Endothelial cell of umbilical vein (primary cell): ENCODE results near the gene PLAC1. TPM values are rescaled to one million over a fixed set of nuclear protein-coding genes. Genes with fewer than 3 reads are reported as not detected.

ENCODE experiments used
- BruUV-seq: library from RNA; stranded (reverse); fragments of 400-500 nt; replicated peaks from 2 replicates; lab custom pipeline; 2021; lab: Mats Ljungman, UMichigan
- CTCF ChIA-PET: fragments of 300-600, 350-600 bp; sonication (Branson Sonifier 250); formaldehyde crosslinking; loops from one replicate; lab custom pipeline; 2021; ENCODE audit warnings: antibody characterized with exemption, inconsistent platforms; lab: Charles Lee
- POLR2A ChIA-PET: fragments of 300-600, 350-600 bp; sonication (Branson Sonifier 250); formaldehyde crosslinking; loops from one replicate; lab custom pipeline; 2021; ENCODE audit warnings: antibody characterized with exemption, inconsistent platforms; lab: Charles Lee
- DNase-seq: peaks from one replicate; pipeline ENCODE4 v3.0.0-alpha.2; 2011; ENCODE audit warnings: low read depth, low spot score
- FAIRE-seq: peaks from 2 replicates; lab custom pipeline; 2011; peaks lifted over from hg19 to GRCh38; lab: Jason Lieb, UNC
- H2AFZ ChIP-seq: 2 replicates; pipeline ENCODE4 v1.6.0; 2012; ENCODE audit warnings: low read depth, low read length, control low read depth, inconsistent platforms
- H3K27ac ChIP-seq: 2 replicates; pipeline ENCODE4 v1.5.1; 2011; ENCODE audit warnings: low read depth, mild to moderate bottlenecking, control low read depth, low read length, moderate library complexity; ENCODE audit not compliant: insufficient read depth
- H3K27me3 ChIP-seq, 2 experiments: 2 replicates each; pipeline versions ENCODE4 v1.6.0 to v1.6.1; 2011; ENCODE audit warnings: low read length in 2 of 2, mixed read lengths in 1 of 2; ENCODE audit not compliant: control insufficient read depth in 2 of 2, insufficient read depth in 2 of 2
- H3K36me3 ChIP-seq, 2 experiments: 2 replicates in 1 of 2; 3 replicates in 1 of 2; pipeline ENCODE4 v1.5.1; 2011; ENCODE audit warnings: low read length in 2 of 2, mild to moderate bottlenecking in 1 of 2, moderate library complexity in 1 of 2; ENCODE audit not compliant: control insufficient read depth in 2 of 2, insufficient read depth in 2 of 2; ENCODE audit errors: extremely low read depth in 1 of 2
- H3K4me1 ChIP-seq: 3 replicates; pipeline ENCODE4 v1.5.1; 2011; ENCODE audit warnings: mild to moderate bottlenecking, low read length; ENCODE audit not compliant: control insufficient read depth, insufficient read depth; ENCODE audit errors: extremely low read depth
- H3K4me2 ChIP-seq: 2 replicates; pipeline ENCODE4 v1.6.1; 2011; ENCODE audit warnings: low read length, control low read depth, mixed read lengths; ENCODE audit not compliant: insufficient read depth
- H3K4me3 ChIP-seq, 3 experiments: fragments of 200-600 bp in 1 of 3; sonication (generic), shearing (Covaris generic) in 1 of 3; replicated peaks in 1 of 3; 2 replicates each; pipeline ENCODE4 v1.5.1; 2011 to 2016; ENCODE audit warnings: control low read depth in 3 of 3, low read length in 3 of 3, mild to moderate bottlenecking in 2 of 3, inconsistent platforms in 1 of 3, low read depth in 1 of 3, moderate library complexity in 1 of 3; ENCODE audit not compliant: insufficient read depth in 1 of 3
- H3K79me2 ChIP-seq: 2 replicates; pipeline ENCODE4 v1.6.0; 2012; ENCODE audit warnings: low read length, inconsistent platforms; ENCODE audit not compliant: control insufficient read depth, insufficient read depth
- H3K9ac ChIP-seq: replicated peaks from 2 replicates; pipeline ENCODE3; 2011; ENCODE audit warnings: low read length, control low read depth; ENCODE audit not compliant: insufficient read depth; ENCODE audit errors: extremely low read depth
- H3K9me1 ChIP-seq: replicated peaks from 3 replicates; pipeline ENCODE4 v1.6.0; 2011; ENCODE audit warnings: mild to moderate bottlenecking, low read length; ENCODE audit not compliant: control insufficient read depth, insufficient read depth; ENCODE audit errors: extremely low read depth
- H3K9me3 ChIP-seq: replicated peaks from 2 replicates; pipeline ENCODE4 v1.5.1; 2012; ENCODE audit warnings: low read length, inconsistent platforms; ENCODE audit not compliant: control insufficient read depth, insufficient read depth
- H4K20me1 ChIP-seq: replicated peaks from 2 replicates; pipeline ENCODE3; 2011; ENCODE audit warnings: mild to moderate bottlenecking, low read length; ENCODE audit not compliant: control insufficient read depth, insufficient read depth; ENCODE audit errors: extremely low read depth
- CTCF ChIP-seq, 2 donors: IDR thresholded peaks; 1 replicate in 1 of 2; 2 replicates in 1 of 2; pipeline ENCODE4 v1.5.1; 2011; ENCODE audit warnings: low read length in 2 of 2, mild to moderate bottlenecking in 2 of 2, moderate library complexity in 2 of 2, control low read depth in 1 of 2, inconsistent platforms in 1 of 2, low read depth in 1 of 2; ENCODE audit not compliant: insufficient read depth in 1 of 2; ENCODE audit errors: extremely low read depth in 1 of 2
- EZH2 ChIP-seq: IDR thresholded peaks from 2 replicates; pipeline ENCODE4 v1.6.1; 2012; ENCODE audit warnings: borderline replicate concordance, low read depth, mild to moderate bottlenecking, moderate library complexity, low read length, inconsistent platforms; ENCODE audit not compliant: severe bottlenecking
- FOS ChIP-seq: IDR thresholded peaks from 2 replicates; pipeline ENCODE4 v1.6.1; 2011; ENCODE audit warnings: mild to moderate bottlenecking, low read length, moderate library complexity, borderline replicate concordance; ENCODE audit not compliant: insufficient read depth
- JUN ChIP-seq: IDR thresholded peaks from 2 replicates; pipeline ENCODE4 v1.6.1; 2011; ENCODE audit warnings: borderline replicate concordance, low read depth; ENCODE audit not compliant: insufficient read length, insufficient read depth
- MAX ChIP-seq: IDR thresholded peaks from 2 replicates; pipeline ENCODE4 v1.6.1; 2011; ENCODE audit not compliant: insufficient read depth, insufficient read length
- MYC ChIP-seq: IDR thresholded peaks from one replicate; pipeline ENCODE4 v1.6.1; 2011; ENCODE audit warnings: mild to moderate bottlenecking, low read depth, low read length
- POLR2A ChIP-seq: IDR thresholded peaks from 2 replicates; pipeline ENCODE4 v1.6.1; 2012; ENCODE audit warnings: low read depth, mild to moderate bottlenecking, control low read depth, low read length
- POLR2AphosphoS5 ChIP-seq: IDR thresholded peaks from 2 replicates; pipeline ENCODE4 v1.6.1; 2012; ENCODE audit warnings: low read depth, mild to moderate bottlenecking, control low read depth, low read length, moderate library complexity; ENCODE audit not compliant: insufficient read depth
- dilution Hi-C: fragments of 300-500 bp; cut with MboI; formaldehyde crosslinking; loops from one replicate; pipeline ENCODE4 v1.15.0; 2019; ENCODE audit warnings: low sequenced_read_pairs; ENCODE audit not compliant: extremely low pct_ligation_motif_present
- intact Hi-C: fragments of 100-400 bp; cut with micrococcal nuclease; formaldehyde crosslinking; loops from one replicate; pipeline ENCODE4 v1.10.0; 2022
- polyA plus RNA-seq, 4 experiments: library from polyadenylated mRNA; depleted of rRNA in 3 of 4; stranded (reverse) in 3 of 4; unstranded in 1 of 4; fragments of >200 nt; gene quantifications; 2 replicates each; pipeline versions ENCODE4 v1.2.1 to v1.2.3, GENCODE V29; 2011 to 2012; ENCODE audit warnings: missing spikeins in 1 of 4
- total RNA-seq: library from RNA; stranded (reverse); gene quantifications from 2 replicates; pipeline ENCODE4 v1.2.3, GENCODE V29; 2021

Gene PLAC1
- total and polyA plus RNA-seq, 2 donors (not counting 3 experiments of a cell fraction or from before 2014, with no cell fraction given), result 0.58 to 2.4 TPM

DNA sequence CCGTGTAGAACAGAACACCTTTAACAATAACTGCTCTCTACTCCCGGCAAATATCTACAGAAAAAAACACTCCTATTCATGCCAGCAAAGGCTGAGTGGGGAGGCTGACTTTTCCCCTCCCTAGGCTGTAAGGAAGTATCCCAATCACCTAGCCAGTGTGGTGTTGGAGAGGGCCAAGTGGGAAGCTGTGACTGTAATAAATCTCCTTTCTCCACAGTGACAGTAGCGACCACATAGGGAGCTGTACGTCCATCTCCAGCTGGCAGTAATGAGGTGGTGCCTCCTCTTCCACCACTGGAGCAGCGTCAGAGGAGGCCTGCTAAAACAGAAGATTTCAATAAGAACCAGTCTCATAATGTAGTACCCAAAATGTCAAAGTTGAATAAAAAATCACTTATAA lies 47.9 kb upstream of the PLAC1 start:
- FAIRE-seq (no peak), DNase-seq (no peak)
- ChIA-PET CTCF (no interaction called here), POLR2A (no interaction called here)
- no peaks in the 10 kb centered on the region for H3K4me1 ChIP-seq
- intact Hi-C loops, result no loop called here
- no peak overlapping the region for H3K9ac ChIP-seq
- H4K20me1 ChIP-seq, result no peaks in the 10 kb centered on the region
- no peak overlapping the region for H3K4me3 ChIP-seq
- no peaks in the 10 kb centered on the region for H3K9me3 ChIP-seq
- dilution Hi-C loops, result no loop called here
- TF ChIP-seq EZH2, result no peak
- no peak for TF ChIP-seq POLR2A
- no peak for TF ChIP-seq MYC
- TF ChIP-seq FOS, result no peak
- TF ChIP-seq CTCF (IDR thresholded peaks at IDR 0.05; ENCODE audit: extremely low read depth in 1 of 2, insufficient read depth in 1 of 2, low read depth in 1 of 2, low read length in 2 of 2), result no peak
- TF ChIP-seq MAX, result no peak
- TF ChIP-seq POLR2AphosphoS5, result no peak
- no peak for TF ChIP-seq JUN
- H3K9me1 ChIP-seq, result no peaks in the 10 kb centered on the region
- no peaks in the 10 kb centered on the region for H3K27me3 ChIP-seq
- H2AFZ ChIP-seq, result no peak overlapping the region
- no peak overlapping the region for H3K27ac ChIP-seq
- H3K79me2 ChIP-seq, result no peaks in the 10 kb centered on the region
- H3K36me3 ChIP-seq, result no peaks in the 10 kb centered on the region
- no peak overlapping the region for H3K4me2 ChIP-seq
- BruUV-seq, result no TSS peak
